Liver (tissue), 3 donors: ENCODE measurements around the gene DHPS.

Experiments used
- EGR1 ChIP-seq, 2 donors: IDR thresholded peaks; 2 replicates each; pipeline ENCODE4 v1.6.1; 2016 to 2018; ENCODE audit warnings: antibody characterized with exemption in 2 of 2, low read depth in 2 of 2
- FOXA1 ChIP-seq: IDR thresholded peaks from 2 replicates; pipeline ENCODE4 v1.6.1; 2016; ENCODE audit warnings: antibody characterized with exemption
- GABPA ChIP-seq, 2 donors: IDR thresholded peaks in 1 of 2; conservative IDR thresholded peaks in 1 of 2; 2 replicates each; pipeline ENCODE4 v1.6.1; 2016; ENCODE audit warnings: antibody characterized with exemption in 2 of 2, mild to moderate bottlenecking in 1 of 2, moderate library complexity in 1 of 2
- HNF4A ChIP-seq, 2 donors: conservative IDR thresholded peaks; 2 replicates each; pipeline ENCODE4 v1.6.1; 2016; ENCODE audit warnings: antibody characterized with exemption in 2 of 2, mild to moderate bottlenecking in 2 of 2
- NR2F2 ChIP-seq: IDR thresholded peaks from 2 replicates; pipeline ENCODE4 v1.6.1; 2016; ENCODE audit warnings: antibody characterized with exemption
- RAD21 ChIP-seq, 2 donors: IDR thresholded peaks; 2 replicates each; pipeline ENCODE4 v1.6.1; 2016; ENCODE audit warnings: antibody characterized with exemption in 2 of 2, mild to moderate bottlenecking in 2 of 2
- SP1 ChIP-seq: IDR thresholded peaks from 2 replicates; pipeline ENCODE4 v1.6.1; 2018; ENCODE audit warnings: antibody characterized with exemption, mild to moderate bottlenecking
- TAF1 ChIP-seq: conservative IDR thresholded peaks from 2 replicates; pipeline ENCODE4 v1.6.1; 2016; ENCODE audit warnings: antibody characterized with exemption, mild to moderate bottlenecking
- YY1 ChIP-seq: IDR thresholded peaks from 2 replicates; pipeline ENCODE4 v1.6.1; 2016; ENCODE audit warnings: antibody characterized with exemption, mild to moderate bottlenecking
- TF ChIP-seq, protein P1 (sequence below): fragments of 150-350 bp; IDR thresholded peaks from 2 replicates; pipeline ENCODE4 v1.5.1; 2017; ENCODE audit warnings: improper control_type of control experiment, low read depth, low read length; ENCODE audit not compliant: missing input control
- TF ChIP-seq, protein P2 (sequence below): IDR thresholded peaks from 2 replicates; pipeline ENCODE4 v1.6.1; 2016; ENCODE audit warnings: antibody characterized with exemption
- TF ChIP-seq, protein P3 (sequence below): IDR thresholded peaks from 2 replicates; pipeline ENCODE4 v1.6.1; 2016; ENCODE audit warnings: antibody characterized with exemption
- TF ChIP-seq, protein P4 (sequence below): IDR thresholded peaks from 2 replicates; pipeline ENCODE4 v1.6.1; 2016; ENCODE audit warnings: antibody characterized with exemption
- TF ChIP-seq, protein P5 (sequence below): IDR thresholded peaks from 2 replicates; pipeline ENCODE4 v1.6.1; 2016; ENCODE audit warnings: antibody characterized with exemption, mild to moderate bottlenecking
- donor health status: healthy.
- donor health status: healthy.

DNA sequence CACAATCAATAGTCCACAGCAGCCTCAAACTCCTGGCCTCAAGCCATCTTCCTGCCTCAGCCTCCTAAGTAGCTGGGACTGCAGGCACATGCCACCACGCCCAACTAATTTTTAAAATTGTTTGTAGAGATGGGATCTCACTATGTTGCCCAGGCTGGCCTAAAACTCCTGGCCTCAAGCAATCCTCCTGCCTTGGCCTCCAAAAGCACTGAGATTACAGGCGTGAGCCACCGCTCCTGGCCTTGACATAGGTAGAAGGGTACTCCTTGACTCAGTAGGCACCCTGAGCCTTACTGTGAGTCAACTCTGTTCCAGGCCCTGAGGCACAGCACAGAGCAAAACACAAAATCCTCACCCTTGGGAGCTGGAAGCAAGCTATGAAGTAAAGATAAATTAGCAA lies 34.2 kb upstream of the DHPS start:
- TF ChIP-seq, protein P1, sequence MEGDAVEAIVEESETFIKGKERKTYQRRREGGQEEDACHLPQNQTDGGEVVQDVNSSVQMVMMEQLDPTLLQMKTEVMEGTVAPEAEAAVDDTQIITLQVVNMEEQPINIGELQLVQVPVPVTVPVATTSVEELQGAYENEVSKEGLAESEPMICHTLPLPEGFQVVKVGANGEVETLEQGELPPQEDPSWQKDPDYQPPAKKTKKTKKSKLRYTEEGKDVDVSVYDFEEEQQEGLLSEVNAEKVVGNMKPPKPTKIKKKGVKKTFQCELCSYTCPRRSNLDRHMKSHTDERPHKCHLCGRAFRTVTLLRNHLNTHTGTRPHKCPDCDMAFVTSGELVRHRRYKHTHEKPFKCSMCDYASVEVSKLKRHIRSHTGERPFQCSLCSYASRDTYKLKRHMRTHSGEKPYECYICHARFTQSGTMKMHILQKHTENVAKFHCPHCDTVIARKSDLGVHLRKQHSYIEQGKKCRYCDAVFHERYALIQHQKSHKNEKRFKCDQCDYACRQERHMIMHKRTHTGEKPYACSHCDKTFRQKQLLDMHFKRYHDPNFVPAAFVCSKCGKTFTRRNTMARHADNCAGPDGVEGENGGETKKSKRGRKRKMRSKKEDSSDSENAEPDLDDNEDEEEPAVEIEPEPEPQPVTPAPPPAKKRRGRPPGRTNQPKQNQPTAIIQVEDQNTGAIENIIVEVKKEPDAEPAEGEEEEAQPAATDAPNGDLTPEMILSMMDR = no peak
- no peak for TF ChIP-seq TAF1
- TF ChIP-seq, protein P2, sequence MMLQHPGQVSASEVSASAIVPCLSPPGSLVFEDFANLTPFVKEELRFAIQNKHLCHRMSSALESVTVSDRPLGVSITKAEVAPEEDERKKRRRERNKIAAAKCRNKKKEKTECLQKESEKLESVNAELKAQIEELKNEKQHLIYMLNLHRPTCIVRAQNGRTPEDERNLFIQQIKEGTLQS = no peak
- TF ChIP-seq, protein P3, sequence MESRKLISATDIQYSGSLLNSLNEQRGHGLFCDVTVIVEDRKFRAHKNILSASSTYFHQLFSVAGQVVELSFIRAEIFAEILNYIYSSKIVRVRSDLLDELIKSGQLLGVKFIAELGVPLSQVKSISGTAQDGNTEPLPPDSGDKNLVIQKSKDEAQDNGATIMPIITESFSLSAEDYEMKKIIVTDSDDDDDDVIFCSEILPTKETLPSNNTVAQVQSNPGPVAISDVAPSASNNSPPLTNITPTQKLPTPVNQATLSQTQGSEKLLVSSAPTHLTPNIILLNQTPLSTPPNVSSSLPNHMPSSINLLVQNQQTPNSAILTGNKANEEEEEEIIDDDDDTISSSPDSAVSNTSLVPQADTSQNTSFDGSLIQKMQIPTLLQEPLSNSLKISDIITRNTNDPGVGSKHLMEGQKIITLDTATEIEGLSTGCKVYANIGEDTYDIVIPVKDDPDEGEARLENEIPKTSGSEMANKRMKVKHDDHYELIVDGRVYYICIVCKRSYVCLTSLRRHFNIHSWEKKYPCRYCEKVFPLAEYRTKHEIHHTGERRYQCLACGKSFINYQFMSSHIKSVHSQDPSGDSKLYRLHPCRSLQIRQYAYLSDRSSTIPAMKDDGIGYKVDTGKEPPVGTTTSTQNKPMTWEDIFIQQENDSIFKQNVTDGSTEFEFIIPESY = no peak
- TF ChIP-seq GABPA (IDR thresholded peaks at IDR 0.05 in 1 of 2, conservative IDR thresholded peaks at IDR 0.05 in 1 of 2) = no peak
- no peak for TF ChIP-seq HNF4A (conservative IDR thresholded peaks at IDR 0.05)
- TF ChIP-seq EGR1 (IDR thresholded peaks at IDR 0.05; ENCODE audit: low read depth in 2 of 2) = no peak
- TF ChIP-seq, protein P4, sequence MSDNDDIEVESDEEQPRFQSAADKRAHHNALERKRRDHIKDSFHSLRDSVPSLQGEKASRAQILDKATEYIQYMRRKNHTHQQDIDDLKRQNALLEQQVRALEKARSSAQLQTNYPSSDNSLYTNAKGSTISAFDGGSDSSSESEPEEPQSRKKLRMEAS = no peak
- TF ChIP-seq YY1 = no peak
- no peak for TF ChIP-seq SP1
- TF ChIP-seq, protein P5, sequence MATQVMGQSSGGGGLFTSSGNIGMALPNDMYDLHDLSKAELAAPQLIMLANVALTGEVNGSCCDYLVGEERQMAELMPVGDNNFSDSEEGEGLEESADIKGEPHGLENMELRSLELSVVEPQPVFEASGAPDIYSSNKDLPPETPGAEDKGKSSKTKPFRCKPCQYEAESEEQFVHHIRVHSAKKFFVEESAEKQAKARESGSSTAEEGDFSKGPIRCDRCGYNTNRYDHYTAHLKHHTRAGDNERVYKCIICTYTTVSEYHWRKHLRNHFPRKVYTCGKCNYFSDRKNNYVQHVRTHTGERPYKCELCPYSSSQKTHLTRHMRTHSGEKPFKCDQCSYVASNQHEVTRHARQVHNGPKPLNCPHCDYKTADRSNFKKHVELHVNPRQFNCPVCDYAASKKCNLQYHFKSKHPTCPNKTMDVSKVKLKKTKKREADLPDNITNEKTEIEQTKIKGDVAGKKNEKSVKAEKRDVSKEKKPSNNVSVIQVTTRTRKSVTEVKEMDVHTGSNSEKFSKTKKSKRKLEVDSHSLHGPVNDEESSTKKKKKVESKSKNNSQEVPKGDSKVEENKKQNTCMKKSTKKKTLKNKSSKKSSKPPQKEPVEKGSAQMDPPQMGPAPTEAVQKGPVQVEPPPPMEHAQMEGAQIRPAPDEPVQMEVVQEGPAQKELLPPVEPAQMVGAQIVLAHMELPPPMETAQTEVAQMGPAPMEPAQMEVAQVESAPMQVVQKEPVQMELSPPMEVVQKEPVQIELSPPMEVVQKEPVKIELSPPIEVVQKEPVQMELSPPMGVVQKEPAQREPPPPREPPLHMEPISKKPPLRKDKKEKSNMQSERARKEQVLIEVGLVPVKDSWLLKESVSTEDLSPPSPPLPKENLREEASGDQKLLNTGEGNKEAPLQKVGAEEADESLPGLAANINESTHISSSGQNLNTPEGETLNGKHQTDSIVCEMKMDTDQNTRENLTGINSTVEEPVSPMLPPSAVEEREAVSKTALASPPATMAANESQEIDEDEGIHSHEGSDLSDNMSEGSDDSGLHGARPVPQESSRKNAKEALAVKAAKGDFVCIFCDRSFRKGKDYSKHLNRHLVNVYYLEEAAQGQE = no peak
- TF ChIP-seq FOXA1 = no peak
- no peak for TF ChIP-seq NR2F2
- no peak for TF ChIP-seq RAD21 (IDR thresholded peaks at IDR 0.05)
